Mesenchymal stem cell (in vitro differentiated cells and primary cell): ENCODE data around the gene NUCKS1.

Experiments used
- DNase-seq: peaks from one replicate; pipeline ENCODE4 v3.0.0-alpha.2; 2013
- H2AFZ ChIP-seq: one replicate; pipeline ENCODE4 v1.6.1; 2013; ENCODE audit warnings: low read depth, mild to moderate bottlenecking, control low read depth, inconsistent platforms, low read length, moderate library complexity
- H2AK5ac ChIP-seq: 2 replicates; pipeline ENCODE4 v1.6.1; 2013; ENCODE audit warnings: low read length, moderate library complexity, mild to moderate bottlenecking, inconsistent platforms; ENCODE audit not compliant: severe bottlenecking
- H2BK120ac ChIP-seq: one replicate; pipeline ENCODE4 v1.6.1; 2013; ENCODE audit warnings: low read depth, mild to moderate bottlenecking, inconsistent platforms, low read length, moderate library complexity
- H2BK12ac ChIP-seq, 2 experiments: one replicate each; pipeline ENCODE4 v1.6.1; 2013; ENCODE audit warnings: inconsistent platforms in 2 of 2, low read length in 2 of 2, mild to moderate bottlenecking in 2 of 2, moderate library complexity in 2 of 2, control low read depth in 1 of 2
- H2BK15ac ChIP-seq: one replicate; pipeline ENCODE4 v1.6.1; 2013; ENCODE audit warnings: mild to moderate bottlenecking, low read depth, inconsistent platforms; ENCODE audit not compliant: poor library complexity, severe bottlenecking
- H2BK5ac ChIP-seq: 2 replicates; pipeline ENCODE4 v1.6.1; 2013; ENCODE audit warnings: low read depth, mild to moderate bottlenecking, low read length, control low read depth, inconsistent platforms; ENCODE audit not compliant: poor library complexity, severe bottlenecking
- H3K14ac ChIP-seq, 2 experiments: one replicate each; pipeline ENCODE4 v1.6.1; 2013; ENCODE audit warnings: inconsistent platforms in 2 of 2, low read length in 2 of 2, control low read depth in 1 of 2, mild to moderate bottlenecking in 1 of 2, moderate library complexity in 1 of 2
- H3K18ac ChIP-seq, 2 experiments: one replicate each; pipeline ENCODE4 v1.6.1; 2013; ENCODE audit warnings: inconsistent platforms in 2 of 2, low read length in 2 of 2, control low read depth in 1 of 2, low read depth in 1 of 2, mild to moderate bottlenecking in 1 of 2
- H3K23ac ChIP-seq, 2 experiments: one replicate each; pipeline ENCODE4 v1.6.1; 2013; ENCODE audit warnings: inconsistent platforms in 2 of 2, low read length in 2 of 2, mild to moderate bottlenecking in 2 of 2, moderate library complexity in 2 of 2, control low read depth in 1 of 2
- H3K27ac ChIP-seq: 2 replicates; pipeline ENCODE4 v1.5.1; 2013; ENCODE audit warnings: mild to moderate bottlenecking, moderate library complexity, low read length, control low read depth, inconsistent platforms; ENCODE audit not compliant: poor library complexity, severe bottlenecking
- H3K27me3 ChIP-seq, 2 experiments: 2 replicates each; pipeline versions ENCODE4 v1.6.1 to v1.7.0; 2013; ENCODE audit warnings: low read length in 2 of 2, mild to moderate bottlenecking in 2 of 2, moderate library complexity in 2 of 2, control low read depth in 1 of 2, inconsistent platforms in 1 of 2; ENCODE audit not compliant: control insufficient read depth in 1 of 2, insufficient read depth in 1 of 2
- H3K36me3 ChIP-seq, 2 experiments: 2 replicates each; pipeline versions ENCODE4 v1.6.1 to v1.7.0; 2013; ENCODE audit warnings: low read length in 2 of 2, control low read depth in 1 of 2, inconsistent platforms in 1 of 2, low read depth in 1 of 2, mild to moderate bottlenecking in 1 of 2; ENCODE audit not compliant: insufficient read depth in 2 of 2, control insufficient read depth in 1 of 2
- H3K4ac ChIP-seq, 2 experiments: one replicate each; pipeline ENCODE4 v1.6.1; 2013; ENCODE audit warnings: inconsistent platforms in 2 of 2, low read length in 2 of 2, mild to moderate bottlenecking in 2 of 2, moderate library complexity in 2 of 2, control low read depth in 1 of 2, low read depth in 1 of 2
- H3K4me1 ChIP-seq: 2 replicates; pipeline ENCODE4 v1.6.1; 2013; ENCODE audit warnings: low read depth, low read length, control low read depth; ENCODE audit not compliant: control insufficient read depth, insufficient read depth
- H3K4me2 ChIP-seq: 2 replicates; pipeline ENCODE4 v1.6.1; 2013; ENCODE audit warnings: low read length, mild to moderate bottlenecking, inconsistent platforms; ENCODE audit not compliant: poor library complexity, severe bottlenecking
- H3K4me3 ChIP-seq, 2 experiments: 2 replicates each; pipeline versions ENCODE4 v1.5.1 to v1.7.0; 2013; ENCODE audit warnings: low read length in 2 of 2, mild to moderate bottlenecking in 2 of 2, control low read depth in 1 of 2, low read depth in 1 of 2; ENCODE audit not compliant: insufficient read depth in 1 of 2
- H3K79me1 ChIP-seq: replicated peaks from 2 replicates; pipeline ENCODE4 v1.6.1; 2013; ENCODE audit warnings: mild to moderate bottlenecking, control low read depth, low read length, inconsistent platforms; ENCODE audit not compliant: poor library complexity, severe bottlenecking
- H3K9ac ChIP-seq: 2 replicates; pipeline ENCODE4 v1.7.0; 2013; ENCODE audit warnings: mild to moderate bottlenecking, low read length, moderate library complexity
- H3K9me3 ChIP-seq: 2 replicates; pipeline ENCODE4 v1.7.0; 2013; ENCODE audit warnings: mild to moderate bottlenecking, low read length; ENCODE audit not compliant: control insufficient read depth
- H4K8ac ChIP-seq: one replicate; pipeline ENCODE4 v1.6.1; 2013; ENCODE audit warnings: inconsistent platforms, mild to moderate bottlenecking, low read length, moderate library complexity
- H4K91ac ChIP-seq: one replicate; pipeline ENCODE4 v1.6.1; 2013; ENCODE audit warnings: mild to moderate bottlenecking, low read length, inconsistent platforms
- WGBS: methylation state at CpG from one replicate; pipeline ENCODE4 v1.1.7; 2013; ENCODE audit warnings: mixed read lengths; 5-methylcytosine and 5-hydroxymethylcytosine counted together

The NUCKS1 gene

GRCh38 chr1:205669341-205670149 lies 80.4 kb downstream of the NUCKS1 start:
- Histone ChIP-seq H3K4me1 (peaks cover 50% of the 10 kb centered on the region), H2BK12ac (no peak overlapping the region), H2AK5ac (peak overlapping the region; percentile 57), H2BK120ac (peak overlapping the region; percentile 35), H2BK15ac (peak overlapping the region; percentile 50), H3K27me3 (peaks cover 0 to 37% of the 10 kb centered on the region in 2 experiments), H3K4me2 (no peak overlapping the region), H3K4me3 (no peak overlapping the region), H3K9me3 (no peaks in the 10 kb centered on the region), H3K14ac (peak overlapping the region in 1 of 2 experiments; percentile 72), H3K18ac (peak overlapping the region in 1 of 2 experiments; percentile 73), H4K91ac (peak overlapping the region; percentile 43), H3K27ac (no peak overlapping the region), H3K36me3 (peaks cover 0 to 1% of the 10 kb centered on the region in 2 experiments), H2BK5ac (no peak overlapping the region), H3K79me1 (peaks cover 52% of the 10 kb centered on the region), H4K8ac (no peak overlapping the region), H3K9ac (no peak overlapping the region), H2AFZ (no peak overlapping the region), H3K23ac (no peak overlapping the region), H3K4ac (peak overlapping the region in 1 of 2 experiments; percentile 40)
- 60% methylated on average over 16 of the region's 20 CpGs for WGBS
- DNase-seq, result peak; percentile 15

GRCh38 chr1:205668951-205669340 lies 81.0 kb downstream of the NUCKS1 start:
- Histone ChIP-seq H3K14ac (no peak overlapping the region), H3K4ac (no peak overlapping the region), H4K91ac (no peak overlapping the region), H2BK5ac (no peak overlapping the region), H2BK15ac (no peak overlapping the region), H3K4me2 (no peak overlapping the region), H3K18ac (no peak overlapping the region), H3K27ac (no peak overlapping the region), H3K4me3 (no peak overlapping the region), H2BK12ac (no peak overlapping the region), H3K23ac (no peak overlapping the region), H4K8ac (no peak overlapping the region), H2AK5ac (peak overlapping the region; percentile 37), H2AFZ (no peak overlapping the region), H3K9me3 (no peaks in the 10 kb centered on the region), H3K36me3 (peaks cover 0 to 5% of the 10 kb centered on the region in 2 experiments), H3K79me1 (peaks cover 54% of the 10 kb centered on the region), H3K9ac (no peak overlapping the region), H2BK120ac (peak overlapping the region; percentile 35), H3K4me1 (peaks cover 54% of the 10 kb centered on the region), H3K27me3 (peaks cover 0 to 37% of the 10 kb centered on the region in 2 experiments)
- WGBS, result 81% methylated on average over 5 of the region's 5 CpGs
- no peak for DNase-seq

- Histone ChIP-seq H3K4me2 (no peak overlapping the region), H3K36me3 (peaks cover 0 to 13% of the 10 kb centered on the region in 2 experiments), H3K18ac (no peak overlapping the region), H3K23ac (no peak overlapping the region), H3K9ac (no peak overlapping the region), H2AFZ (no peak overlapping the region), H3K9me3 (no peaks in the 10 kb centered on the region), H4K8ac (no peak overlapping the region), H2BK120ac (no peak overlapping the region), H2BK5ac (no peak overlapping the region), H3K4me3 (no peak overlapping the region), H4K91ac (no peak overlapping the region), H3K27ac (no peak overlapping the region), H3K14ac (no peak overlapping the region), H3K27me3 (peaks cover 0 to 37% of the 10 kb centered on the region in 2 experiments), H2AK5ac (no peak overlapping the region), H3K79me1 (peaks cover 52% of the 10 kb centered on the region), H3K4ac (no peak overlapping the region), H2BK15ac (peak overlapping the region; percentile 6), H2BK12ac (no peak overlapping the region), H3K4me1 (peaks cover 54% of the 10 kb centered on the region)
- 93% methylated on average over 11 of the region's 11 CpGs for WGBS
- DNase-seq, result no peak
Observed at GRCh38 chr1:205667909-205668643, 81.9 kb downstream of the NUCKS1 start.
